GM12892 (cell line): ENCODE measurements around the gene ST3GAL3.

ENCODE experiments used
- POLR2A ChIP-seq: IDR thresholded peaks from 2 replicates; pipeline ENCODE4 v1.6.1; 2011; ENCODE audit warnings: low read depth, low read length, control low read depth
- POLR2AphosphoS5 ChIP-seq: IDR thresholded peaks from 2 replicates; pipeline ENCODE4 v1.6.1; 2011; ENCODE audit warnings: low read depth, low read length, control low read depth

DNA sequence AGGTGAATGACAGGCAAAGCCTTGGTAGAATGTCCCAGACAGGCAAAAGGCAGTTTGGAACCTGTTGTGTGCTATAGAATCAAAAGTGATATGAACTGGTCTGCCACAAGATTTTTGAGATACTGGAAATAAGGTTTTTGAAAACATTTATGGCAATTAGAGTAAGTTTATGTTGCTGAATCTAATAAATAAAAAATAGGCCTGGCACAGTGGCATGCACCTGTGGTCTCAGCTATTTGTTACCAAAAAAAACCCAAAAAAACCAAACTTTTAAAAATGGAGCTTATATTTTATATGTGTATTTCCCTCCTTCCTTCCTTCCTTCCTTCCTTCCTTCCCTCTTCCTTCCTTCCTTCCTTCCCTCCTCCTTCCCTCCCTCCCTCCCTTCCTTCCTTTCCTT is 149.8 kb downstream of the ST3GAL3 start:
- no peak for TF ChIP-seq POLR2AphosphoS5
- TF ChIP-seq POLR2A: no peak
